H9 (cell line): ENCODE measurements around the gene FOXI1. TPM values are rescaled to one million over a fixed set of nuclear protein-coding genes. Genes with fewer than 3 reads are reported as not detected.

Experiments used
- DNase-seq: peaks from one replicate; pipeline ENCODE4 v3.0.0-alpha.2; 2017
- H2AFZ ChIP-seq: one replicate; pipeline ENCODE4 v1.6.1; 2013; ENCODE audit warnings: mild to moderate bottlenecking, low read length, control low read depth, moderate library complexity
- H2AK5ac ChIP-seq: 2 replicates; pipeline ENCODE4 v1.6.1; 2013; ENCODE audit warnings: low read length, control low read depth, mixed read lengths; ENCODE audit not compliant: insufficient read length
- H2BK120ac ChIP-seq: one replicate; pipeline ENCODE4 v1.6.1; 2013; ENCODE audit warnings: low read depth, mild to moderate bottlenecking, low read length, control low read depth, inconsistent platforms; ENCODE audit not compliant: poor library complexity, severe bottlenecking
- H2BK12ac ChIP-seq: 2 replicates; pipeline ENCODE4 v1.6.1; 2013; ENCODE audit warnings: low read length, control low read depth, mixed read lengths, low read depth; ENCODE audit not compliant: insufficient read length
- H2BK15ac ChIP-seq: 2 replicates; pipeline ENCODE4 v1.6.1; 2013; ENCODE audit warnings: low read depth, low read length, control low read depth
- H2BK20ac ChIP-seq: one replicate; pipeline ENCODE4 v1.6.1; 2013; ENCODE audit warnings: low read depth, mild to moderate bottlenecking, low read length, control low read depth, inconsistent platforms; ENCODE audit not compliant: poor library complexity, severe bottlenecking
- H2BK5ac ChIP-seq: 2 replicates; pipeline ENCODE4 v1.6.1; 2013; ENCODE audit warnings: low read length, control low read depth, mixed read lengths; ENCODE audit not compliant: insufficient read length
- H3K14ac ChIP-seq: 2 replicates; pipeline ENCODE4 v1.6.1; 2013; ENCODE audit warnings: low read length, control low read depth; ENCODE audit not compliant: insufficient read depth
- H3K18ac ChIP-seq: 2 replicates; pipeline ENCODE4 v1.6.1; 2013; ENCODE audit warnings: low read depth, mild to moderate bottlenecking, mixed read lengths, low read length, control low read depth; ENCODE audit not compliant: insufficient read length
- H3K23ac ChIP-seq: 2 replicates; pipeline ENCODE4 v1.6.1; 2013; ENCODE audit warnings: low read length, control low read depth, mixed read lengths, low read depth; ENCODE audit not compliant: insufficient read length
- H3K23me2 ChIP-seq: 2 replicates; pipeline ENCODE4 v1.6.1; 2013; ENCODE audit warnings: low read depth, mild to moderate bottlenecking, mixed read lengths, low read length, control low read depth; ENCODE audit not compliant: insufficient read length, poor library complexity, severe bottlenecking
- H3K27ac ChIP-seq: 2 replicates; pipeline ENCODE4 v1.5.1; 2013; ENCODE audit warnings: low read length, control low read depth, mixed read lengths, low read depth; ENCODE audit not compliant: insufficient read length
- H3K27me3 ChIP-seq: 2 replicates; pipeline ENCODE4 v1.6.1; 2013; ENCODE audit warnings: low read length, control low read depth, inconsistent platforms; ENCODE audit not compliant: insufficient read depth
- H3K4ac ChIP-seq: 2 replicates; pipeline ENCODE4 v1.6.1; 2013; ENCODE audit warnings: low read depth, mild to moderate bottlenecking, control low read depth, inconsistent platforms, low read length, moderate library complexity
- H3K4me1 ChIP-seq: 2 replicates; pipeline ENCODE4 v1.6.1; 2013; ENCODE audit warnings: low read length, control low read depth, inconsistent platforms; ENCODE audit not compliant: insufficient read depth
- H3K4me2 ChIP-seq: 2 replicates; pipeline ENCODE4 v1.6.1; 2013; ENCODE audit warnings: low read length, control low read depth, mixed read lengths; ENCODE audit not compliant: insufficient read length, insufficient read depth
- H3K56ac ChIP-seq: 2 replicates; pipeline ENCODE4 v1.6.1; 2013; ENCODE audit warnings: low read depth, mild to moderate bottlenecking, mixed read lengths, low read length, control low read depth; ENCODE audit not compliant: insufficient read length
- H3K79me1 ChIP-seq: 2 replicates; pipeline ENCODE4 v1.6.1; 2013; ENCODE audit warnings: low read depth, mild to moderate bottlenecking, moderate library complexity, low read length, control low read depth, inconsistent platforms; ENCODE audit not compliant: insufficient read depth, poor library complexity, severe bottlenecking
- H3K79me2 ChIP-seq: 2 replicates; pipeline ENCODE4 v1.6.1; 2013; ENCODE audit warnings: low read length, control low read depth, inconsistent platforms; ENCODE audit not compliant: insufficient read depth
- H3K9ac ChIP-seq: 2 replicates; pipeline ENCODE4 v1.6.1; 2013; ENCODE audit warnings: low read length, control low read depth, mixed read lengths; ENCODE audit not compliant: insufficient read length; ENCODE audit errors: extremely low read depth
- H3K9me3 ChIP-seq: one replicate; pipeline ENCODE4 v1.6.1; 2013; ENCODE audit warnings: low read depth, low read length, inconsistent platforms; ENCODE audit not compliant: control insufficient read depth
- H3T11ph ChIP-seq: one replicate; pipeline ENCODE4 v1.6.1; 2013; ENCODE audit warnings: mild to moderate bottlenecking, low read length, control low read depth, inconsistent platforms
- H4K20me1 ChIP-seq: one replicate; pipeline ENCODE4 v1.6.1; 2013; ENCODE audit not compliant: control insufficient read depth, insufficient read length, insufficient read depth
- H4K5ac ChIP-seq: 2 replicates; pipeline ENCODE4 v1.6.1; 2013; ENCODE audit warnings: low read depth, mild to moderate bottlenecking, mixed read lengths, low read length, control low read depth; ENCODE audit not compliant: insufficient read length
- H4K8ac ChIP-seq: replicated peaks from 2 replicates; pipeline ENCODE4 v1.6.1; 2013; ENCODE audit warnings: low read length, control low read depth, mixed read lengths, low read depth; ENCODE audit not compliant: insufficient read length
- H4K91ac ChIP-seq: 2 replicates; pipeline ENCODE4 v1.6.1; 2013; ENCODE audit warnings: low read depth, mild to moderate bottlenecking, moderate library complexity, mixed read lengths, low read length, control low read depth; ENCODE audit not compliant: insufficient read length
- H3K27ac Mint-ChIP-seq, 3 experiments: 2 replicates in 2 of 3; 3 replicates in 1 of 3; pipeline ENCODE4 v1.8.0; 2020 to 2021; ENCODE audit warnings: mixed read lengths in 3 of 3, mild to moderate bottlenecking in 1 of 3, moderate library complexity in 1 of 3
- H3K27me3 Mint-ChIP-seq: 2 replicates; pipeline ENCODE4 v1.8.0; 2021; ENCODE audit warnings: low read depth, mild to moderate bottlenecking, moderate library complexity, mixed read lengths
- H3K36me3 Mint-ChIP-seq, 3 experiments: 2 replicates in 2 of 3; 3 replicates in 1 of 3; pipeline ENCODE4 v1.8.0; 2020 to 2021; ENCODE audit warnings: low read depth in 3 of 3, mixed read lengths in 3 of 3; ENCODE audit not compliant: insufficient read depth in 1 of 3
- H3K4me1 Mint-ChIP-seq, 2 experiments: 2 replicates each; pipeline ENCODE4 v1.8.0; 2020; ENCODE audit warnings: mixed read lengths in 2 of 2
- H3K4me3 Mint-ChIP-seq, 2 experiments: 2 replicates in 1 of 2; 3 replicates in 1 of 2; pipeline ENCODE4 v1.8.0; 2020 to 2021; ENCODE audit warnings: mild to moderate bottlenecking in 2 of 2, mixed read lengths in 2 of 2, moderate library complexity in 1 of 2
- H3K9me3 Mint-ChIP-seq, 2 experiments: 2 replicates in 1 of 2; 3 replicates in 1 of 2; pipeline ENCODE4 v1.8.0; 2020; ENCODE audit warnings: mild to moderate bottlenecking in 2 of 2, mixed read lengths in 2 of 2, moderate library complexity in 1 of 2
- WGBS: extraction: QIAGEN DNeasy Blood & Tissue Kit; methylation state at CpG from one replicate; pipeline ENCODE4 v1.1.7; 2013; ENCODE audit warnings: missing lambda C conversion rate, low lambda C conversion rate, mixed read lengths; ENCODE audit not compliant: insufficient read length; ENCODE audit errors: extremely low coverage; 5-methylcytosine and 5-hydroxymethylcytosine counted together
- total RNA-seq: library from RNA; stranded (reverse); gene quantifications from 2 replicates; pipeline ENCODE4 v1.2.1, GENCODE V29; 2021
- TF ChIP-seq, protein P1 (sequence below): fragments of 200-600 bp; sonication (generic); conservative IDR thresholded peaks from 3 replicates; pipeline ENCODE4 v1.8.0; 2021; ENCODE audit warnings: antibody characterized with exemption, mild to moderate bottlenecking

FOXI1 gene
- total RNA-seq, 1 experiment from 2014 or later = not detected

DNA sequence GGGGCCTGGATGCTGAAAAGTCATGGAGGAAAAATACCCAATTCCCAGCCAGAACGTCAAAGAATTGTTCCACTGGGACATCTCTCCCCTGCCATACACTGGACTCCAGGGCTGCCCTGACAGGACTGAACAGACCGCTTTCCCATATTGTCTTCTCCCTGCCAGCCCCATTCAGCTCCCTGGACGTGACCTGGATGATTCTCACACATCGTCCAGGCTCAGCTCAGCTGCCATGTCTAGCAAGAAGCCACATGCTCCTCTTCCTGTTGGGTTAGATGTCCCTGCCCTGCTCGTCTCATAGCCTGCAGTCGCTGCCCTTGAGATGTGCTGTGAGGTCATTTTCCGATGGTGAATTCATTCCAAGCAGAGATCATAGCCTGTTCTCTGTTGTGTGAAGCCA lies 37.4 kb downstream of the FOXI1 start:
- Histone ChIP-seq H3K27me3 (no peaks in the 10 kb centered on the region), H4K8ac (no peak overlapping the region), H3K9ac (no peak overlapping the region), H2AK5ac (no peak overlapping the region), H3K18ac (no peak overlapping the region), H3K23me2 (no peaks in the 10 kb centered on the region), H2BK120ac (no peak overlapping the region), H4K5ac (no peak overlapping the region), H3K56ac (no peak overlapping the region), H3K4ac (no peak overlapping the region), H3K9me3 (no peaks in the 10 kb centered on the region), H2BK5ac (no peak overlapping the region), H2AFZ (no peak overlapping the region), H3K23ac (no peak overlapping the region), H3T11ph (no peak overlapping the region), H3K14ac (no peak overlapping the region), H2BK12ac (no peak overlapping the region), H3K27ac (no peak overlapping the region), H2BK20ac (no peak overlapping the region), H4K20me1 (no peaks in the 10 kb centered on the region), H3K79me1 (no peaks in the 10 kb centered on the region), H3K4me2 (no peak overlapping the region), H3K4me1 (no peaks in the 10 kb centered on the region), H2BK15ac (no peak overlapping the region), H3K79me2 (no peaks in the 10 kb centered on the region), H4K91ac (no peak overlapping the region)
- DNase-seq = no peak
- Mint-ChIP-seq H3K36me3 (no peaks in the 10 kb centered on the region), H3K4me1 (no peaks in the 10 kb centered on the region), H3K9me3 (peaks cover 0 to 3% of the 10 kb centered on the region in 2 experiments; a peak in 1 of 5 replicates), H3K27me3 (peaks cover 3% of the 10 kb centered on the region), H3K4me3 (no peak overlapping the region), H3K27ac (no peak overlapping the region; a peak in 1 of 7 replicates)
- TF ChIP-seq, protein P1, sequence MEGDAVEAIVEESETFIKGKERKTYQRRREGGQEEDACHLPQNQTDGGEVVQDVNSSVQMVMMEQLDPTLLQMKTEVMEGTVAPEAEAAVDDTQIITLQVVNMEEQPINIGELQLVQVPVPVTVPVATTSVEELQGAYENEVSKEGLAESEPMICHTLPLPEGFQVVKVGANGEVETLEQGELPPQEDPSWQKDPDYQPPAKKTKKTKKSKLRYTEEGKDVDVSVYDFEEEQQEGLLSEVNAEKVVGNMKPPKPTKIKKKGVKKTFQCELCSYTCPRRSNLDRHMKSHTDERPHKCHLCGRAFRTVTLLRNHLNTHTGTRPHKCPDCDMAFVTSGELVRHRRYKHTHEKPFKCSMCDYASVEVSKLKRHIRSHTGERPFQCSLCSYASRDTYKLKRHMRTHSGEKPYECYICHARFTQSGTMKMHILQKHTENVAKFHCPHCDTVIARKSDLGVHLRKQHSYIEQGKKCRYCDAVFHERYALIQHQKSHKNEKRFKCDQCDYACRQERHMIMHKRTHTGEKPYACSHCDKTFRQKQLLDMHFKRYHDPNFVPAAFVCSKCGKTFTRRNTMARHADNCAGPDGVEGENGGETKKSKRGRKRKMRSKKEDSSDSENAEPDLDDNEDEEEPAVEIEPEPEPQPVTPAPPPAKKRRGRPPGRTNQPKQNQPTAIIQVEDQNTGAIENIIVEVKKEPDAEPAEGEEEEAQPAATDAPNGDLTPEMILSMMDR = no peak
- no CpG with 5 or more reads among the region's 7 CpGs for WGBS
